ENCODE measurements around the gene UACA. TPM values are rescaled to one million over a fixed set of nuclear protein-coding genes. Genes with fewer than 3 reads are reported as not detected.

The UACA gene
- polyA plus RNA-seq, 1 donor (not counting 4 experiments of a cell fraction or from before 2014, with no cell fraction given) = 26.6 TPM

- no peak overlapping the region for H3K4me2 ChIP-seq (ENCODE audit: control insufficient read depth, extremely low read depth, insufficient read depth, low read depth, low read length)
- no peak for FAIRE-seq
- H3K9me1 ChIP-seq (ENCODE audit: control insufficient read depth, extremely low read depth, insufficient read depth, low read length) = no peaks in the 10 kb centered on the region
- DNase-seq (ENCODE audit: low read depth, low spot score) = no peak
- H4K20me1 ChIP-seq (ENCODE audit: control insufficient read depth, extremely low read depth, insufficient read depth, low read length) = peaks cover 4% of the 10 kb centered on the region
- H3K4me1 ChIP-seq (ENCODE audit: control insufficient read depth, extremely low read depth, insufficient read depth, low read length) = no peaks in the 10 kb centered on the region
- no peak for TF ChIP-seq EZH2 (IDR thresholded peaks at IDR 0.05; ENCODE audit: low read length)
- TF ChIP-seq, protein P1, sequence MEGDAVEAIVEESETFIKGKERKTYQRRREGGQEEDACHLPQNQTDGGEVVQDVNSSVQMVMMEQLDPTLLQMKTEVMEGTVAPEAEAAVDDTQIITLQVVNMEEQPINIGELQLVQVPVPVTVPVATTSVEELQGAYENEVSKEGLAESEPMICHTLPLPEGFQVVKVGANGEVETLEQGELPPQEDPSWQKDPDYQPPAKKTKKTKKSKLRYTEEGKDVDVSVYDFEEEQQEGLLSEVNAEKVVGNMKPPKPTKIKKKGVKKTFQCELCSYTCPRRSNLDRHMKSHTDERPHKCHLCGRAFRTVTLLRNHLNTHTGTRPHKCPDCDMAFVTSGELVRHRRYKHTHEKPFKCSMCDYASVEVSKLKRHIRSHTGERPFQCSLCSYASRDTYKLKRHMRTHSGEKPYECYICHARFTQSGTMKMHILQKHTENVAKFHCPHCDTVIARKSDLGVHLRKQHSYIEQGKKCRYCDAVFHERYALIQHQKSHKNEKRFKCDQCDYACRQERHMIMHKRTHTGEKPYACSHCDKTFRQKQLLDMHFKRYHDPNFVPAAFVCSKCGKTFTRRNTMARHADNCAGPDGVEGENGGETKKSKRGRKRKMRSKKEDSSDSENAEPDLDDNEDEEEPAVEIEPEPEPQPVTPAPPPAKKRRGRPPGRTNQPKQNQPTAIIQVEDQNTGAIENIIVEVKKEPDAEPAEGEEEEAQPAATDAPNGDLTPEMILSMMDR (optimal IDR thresholded peaks at IDR 0.05 in 1 of 3, IDR thresholded peaks at IDR 0.05 in 1 of 3, conservative IDR thresholded peaks at IDR 0.05 in 1 of 3; ENCODE audit: extremely low read depth in 1 of 3, insufficient read depth in 2 of 3, low read length in 3 of 3) = no peak
- no peak overlapping the region for H3K4me3 ChIP-seq (ENCODE audit: control insufficient read depth in 2 of 3, extremely low read depth in 1 of 3, insufficient read depth in 2 of 3, low read depth in 1 of 3, low read length in 3 of 3)
- no peaks in the 10 kb centered on the region for H3K9me3 ChIP-seq (ENCODE audit: control insufficient read depth, low read depth, low read length)
- H3K36me3 ChIP-seq (ENCODE audit: control insufficient read depth in 2 of 2, extremely low read depth in 1 of 2, insufficient read depth in 2 of 2, low read length in 2 of 2) = no peaks in the 10 kb centered on the region
- H2AFZ ChIP-seq (ENCODE audit: control insufficient read depth, low read length) = no peak overlapping the region
- H3K79me2 ChIP-seq (ENCODE audit: control insufficient read depth, insufficient read depth, low read length) = peaks cover 12% of the 10 kb centered on the region
- H3K27me3 ChIP-seq (ENCODE audit: control insufficient read depth, extremely low read depth, insufficient read depth, low read length) = no peaks in the 10 kb centered on the region
- no peak overlapping the region for H3K27ac ChIP-seq (ENCODE audit: control insufficient read depth, insufficient read depth, low read length)
- dilution Hi-C loops (cut with MboI; ENCODE audit: extremely low pct_ligation_motif_present, low sequenced_read_pairs) = no loop called here
- H3K9ac ChIP-seq (ENCODE audit: control insufficient read depth, extremely low read depth, insufficient read depth, low read length) = no peak overlapping the region
Observed at GRCh38 chr15:70753101-70753829, 10.1 kb downstream of the UACA start.

DNA sequence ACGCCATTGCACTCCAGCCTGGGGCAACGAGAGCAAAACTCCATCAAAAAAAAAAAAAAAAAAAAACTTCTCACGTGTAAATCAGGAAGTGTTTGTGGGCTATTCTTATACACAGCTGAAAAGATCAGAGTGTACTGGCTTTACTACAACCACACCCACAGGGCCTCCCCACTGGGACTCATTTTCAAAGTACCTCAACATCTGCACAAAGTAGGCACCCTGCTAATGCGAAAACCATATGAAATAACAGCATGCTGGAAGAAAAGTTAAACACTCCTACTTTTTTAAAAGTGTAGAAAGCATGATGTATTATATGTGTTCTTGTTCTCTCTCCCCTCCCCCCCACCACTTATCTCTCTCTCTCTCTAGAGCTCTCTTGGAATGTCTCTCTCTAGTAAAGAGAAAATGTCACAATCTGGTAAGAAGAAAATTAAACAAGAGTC, 11.1 kb downstream of the UACA start:
- DNase-seq (ENCODE audit: low read depth, low spot score) (no peak), FAIRE-seq (no peak)
- H3K9ac ChIP-seq (ENCODE audit: control insufficient read depth, extremely low read depth, insufficient read depth, low read length) = no peak overlapping the region
- no peak overlapping the region for H2AFZ ChIP-seq (ENCODE audit: control insufficient read depth, low read length)
- dilution Hi-C loops (cut with MboI; ENCODE audit: extremely low pct_ligation_motif_present, low sequenced_read_pairs) = no loop called here
- H3K27ac ChIP-seq (ENCODE audit: control insufficient read depth, insufficient read depth, low read length) = no peak overlapping the region
- no peaks in the 10 kb centered on the region for H3K27me3 ChIP-seq (ENCODE audit: control insufficient read depth, extremely low read depth, insufficient read depth, low read length)
- H3K36me3 ChIP-seq (ENCODE audit: control insufficient read depth in 2 of 2, extremely low read depth in 1 of 2, insufficient read depth in 2 of 2, low read length in 2 of 2) = no peaks in the 10 kb centered on the region
- no peaks in the 10 kb centered on the region for H3K9me3 ChIP-seq (ENCODE audit: control insufficient read depth, low read depth, low read length)
- H3K9me1 ChIP-seq (ENCODE audit: control insufficient read depth, extremely low read depth, insufficient read depth, low read length) = no peaks in the 10 kb centered on the region
- no peak overlapping the region for H3K4me2 ChIP-seq (ENCODE audit: control insufficient read depth, extremely low read depth, insufficient read depth, low read depth, low read length)
- TF ChIP-seq, protein P1 (optimal IDR thresholded peaks at IDR 0.05 in 1 of 3, IDR thresholded peaks at IDR 0.05 in 1 of 3, conservative IDR thresholded peaks at IDR 0.05 in 1 of 3; ENCODE audit: extremely low read depth in 1 of 3, insufficient read depth in 2 of 3, low read length in 3 of 3) = no peak
- no peak for TF ChIP-seq EZH2 (IDR thresholded peaks at IDR 0.05; ENCODE audit: low read length)
- H3K4me1 ChIP-seq (ENCODE audit: control insufficient read depth, extremely low read depth, insufficient read depth, low read length) = peaks cover 2% of the 10 kb centered on the region
- peaks cover 4% of the 10 kb centered on the region for H4K20me1 ChIP-seq (ENCODE audit: control insufficient read depth, extremely low read depth, insufficient read depth, low read length)
- no peak overlapping the region for H3K4me3 ChIP-seq (ENCODE audit: control insufficient read depth in 2 of 3, extremely low read depth in 1 of 3, insufficient read depth in 2 of 3, low read depth in 1 of 3, low read length in 3 of 3)
- peaks cover 10% of the 10 kb centered on the region for H3K79me2 ChIP-seq (ENCODE audit: control insufficient read depth, insufficient read depth, low read length)
